Neural progenitor cell (in vitro differentiated cells): ENCODE data around the gene ID2. TPM values are rescaled to one million over a fixed set of nuclear protein-coding genes. Genes with fewer than 3 reads are reported as not detected.
"Not testable (repeated sequence)": the region's sequence is repeated elsewhere in the genome, so short reads cannot be mapped to it uniquely, and the experiment has no call there.

Source experiments
- DNase-seq: peaks from one replicate; pipeline ENCODE4 v3.0.0-alpha.2; 2016; ENCODE audit warnings: low spot score
- H2AFZ ChIP-seq: fragments of 200-600 bp; sonication (generic); replicated peaks from 2 replicates; pipeline ENCODE4 v1.6.1; 2016; ENCODE audit warnings: antibody characterized with exemption
- H3F3A ChIP-seq: fragments of 200-600 bp; sonication (generic); 2 replicates; pipeline ENCODE4 v1.6.1; 2016; ENCODE audit warnings: antibody characterized with exemption, low read depth
- H3K27ac ChIP-seq: fragments of 200-600 bp; sonication (generic); 2 replicates; pipeline ENCODE4 v1.5.1; 2016; ENCODE audit warnings: mild to moderate bottlenecking
- H3K27me3 ChIP-seq: fragments of 200-600 bp; sonication (generic); 2 replicates; pipeline ENCODE4 v1.6.1; 2016; ENCODE audit warnings: mild to moderate bottlenecking, moderate library complexity
- H3K36me3 ChIP-seq: fragments of 200-600 bp; sonication (generic); 2 replicates; pipeline ENCODE4 v1.5.1; 2016
- H3K4me1 ChIP-seq: fragments of 200-600 bp; sonication (generic); 2 replicates; pipeline ENCODE4 v1.6.1; 2016; ENCODE audit warnings: mixed run types
- H3K4me2 ChIP-seq: fragments of 200-600 bp; sonication (generic); 2 replicates; pipeline ENCODE4 v1.6.1; 2016
- H3K4me3 ChIP-seq: fragments of 200-600 bp; sonication (generic); 2 replicates; pipeline ENCODE4 v1.5.1; 2016
- H3K79me2 ChIP-seq: fragments of 200-600 bp; sonication (generic); 2 replicates; pipeline ENCODE4 v1.6.1; 2016; ENCODE audit warnings: low read depth
- H3K9ac ChIP-seq: fragments of 200-600 bp; sonication (generic); 2 replicates; pipeline ENCODE4 v1.6.1; 2016
- H3K9me3 ChIP-seq: fragments of 200-600 bp; sonication (generic); 2 replicates; pipeline ENCODE4 v1.5.1; 2016; ENCODE audit warnings: low read depth
- H4K20me1 ChIP-seq: fragments of 200-600 bp; sonication (generic); 2 replicates; pipeline ENCODE4 v1.6.1; 2016; ENCODE audit warnings: low read depth
- H3K27ac Mint-ChIP-seq: 3 replicates; pipeline ENCODE4 v1.8.0; 2021; ENCODE audit warnings: mixed read lengths
- H3K27me3 Mint-ChIP-seq: 2 replicates; pipeline ENCODE4 v1.8.0; 2022; ENCODE audit warnings: low read depth, mild to moderate bottlenecking, inconsistent platforms, moderate library complexity, mixed read lengths; ENCODE audit not compliant: insufficient read depth
- H3K36me3 Mint-ChIP-seq: 3 replicates; pipeline ENCODE4 v1.8.0; 2021; ENCODE audit warnings: mixed read lengths
- H3K4me1 Mint-ChIP-seq: 3 replicates; pipeline ENCODE4 v1.8.0; 2021; ENCODE audit warnings: mixed read lengths
- H3K4me3 Mint-ChIP-seq: 3 replicates; pipeline ENCODE4 v1.8.0; 2021; ENCODE audit warnings: mild to moderate bottlenecking, moderate library complexity, mixed read lengths
- H3K9me3 Mint-ChIP-seq: 3 replicates; pipeline ENCODE4 v1.8.0; 2020; ENCODE audit warnings: mixed read lengths
- EZH2 ChIP-seq: fragments of 200-600 bp; sonication (generic); IDR thresholded peaks from 2 replicates; pipeline ENCODE4 v1.6.1; 2017; ENCODE audit warnings: antibody characterized with exemption, mild to moderate bottlenecking, moderate library complexity
- EZH2phosphoT487 ChIP-seq: fragments of 200-600 bp; sonication (generic); IDR thresholded peaks from 2 replicates; pipeline ENCODE4 v1.6.1; 2017; ENCODE audit warnings: antibody characterized with exemption
- total RNA-seq: library from RNA; depleted of rRNA; stranded (reverse); fragments of >200 nt; gene quantifications from 2 replicates; pipeline ENCODE4 v1.2.3, GENCODE V29; 2015; ENCODE audit warnings: low replicate concordance
- TF ChIP-seq, protein P1 (sequence below): fragments of 200-600 bp; sonication (generic); IDR thresholded peaks from 2 replicates; pipeline ENCODE4 v1.5.1; 2017; ENCODE audit warnings: antibody characterized with exemption, mild to moderate bottlenecking

Gene ID2
- total RNA-seq, 1 donor from 2014 or later, result 140 TPM

DNA sequence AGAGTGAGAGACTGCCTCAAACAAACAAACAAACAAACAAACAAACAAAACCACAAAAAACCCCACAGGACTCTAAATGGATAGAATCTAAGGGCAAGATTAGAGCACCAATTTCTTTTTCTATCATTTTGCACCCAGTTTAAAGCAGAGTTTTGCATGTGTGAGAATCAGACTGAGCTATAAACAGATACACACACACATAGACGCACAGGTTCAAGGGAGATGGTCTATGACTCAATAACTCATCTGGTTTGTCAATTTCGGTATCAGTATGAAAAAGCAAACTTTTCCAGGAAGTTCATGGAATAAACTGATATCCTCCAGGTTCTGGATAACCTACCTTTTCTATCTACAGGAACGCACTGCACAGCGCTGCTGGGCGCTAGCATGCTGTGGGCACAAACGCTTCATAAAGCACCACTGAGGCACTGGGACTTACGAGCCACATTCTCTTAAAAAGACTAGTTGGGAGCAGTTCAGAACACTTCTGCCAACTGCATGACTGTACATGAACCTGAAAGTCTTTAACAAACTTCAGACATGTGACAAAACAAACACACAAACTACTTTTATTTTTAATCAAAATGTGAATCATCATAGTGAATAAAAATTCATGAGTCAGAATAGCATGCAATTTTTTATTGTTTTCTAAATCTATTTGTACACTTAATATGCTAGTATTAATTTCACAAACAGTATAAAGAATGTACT, 46.6 kb downstream of the ID2 start:
- TF ChIP-seq EZH2, result no peak
- TF ChIP-seq, protein P1, sequence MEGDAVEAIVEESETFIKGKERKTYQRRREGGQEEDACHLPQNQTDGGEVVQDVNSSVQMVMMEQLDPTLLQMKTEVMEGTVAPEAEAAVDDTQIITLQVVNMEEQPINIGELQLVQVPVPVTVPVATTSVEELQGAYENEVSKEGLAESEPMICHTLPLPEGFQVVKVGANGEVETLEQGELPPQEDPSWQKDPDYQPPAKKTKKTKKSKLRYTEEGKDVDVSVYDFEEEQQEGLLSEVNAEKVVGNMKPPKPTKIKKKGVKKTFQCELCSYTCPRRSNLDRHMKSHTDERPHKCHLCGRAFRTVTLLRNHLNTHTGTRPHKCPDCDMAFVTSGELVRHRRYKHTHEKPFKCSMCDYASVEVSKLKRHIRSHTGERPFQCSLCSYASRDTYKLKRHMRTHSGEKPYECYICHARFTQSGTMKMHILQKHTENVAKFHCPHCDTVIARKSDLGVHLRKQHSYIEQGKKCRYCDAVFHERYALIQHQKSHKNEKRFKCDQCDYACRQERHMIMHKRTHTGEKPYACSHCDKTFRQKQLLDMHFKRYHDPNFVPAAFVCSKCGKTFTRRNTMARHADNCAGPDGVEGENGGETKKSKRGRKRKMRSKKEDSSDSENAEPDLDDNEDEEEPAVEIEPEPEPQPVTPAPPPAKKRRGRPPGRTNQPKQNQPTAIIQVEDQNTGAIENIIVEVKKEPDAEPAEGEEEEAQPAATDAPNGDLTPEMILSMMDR, result no peak
- no peak for TF ChIP-seq EZH2phosphoT487
- Histone ChIP-seq H3F3A (no peaks in the 10 kb centered on the region), H3K27ac (no peak overlapping the region), H3K36me3 (no peaks in the 10 kb centered on the region), H3K9ac (no peak overlapping the region), H3K27me3 (no peaks in the 10 kb centered on the region), H3K4me3 (no peak overlapping the region), H3K9me3 (no peaks in the 10 kb centered on the region), H4K20me1 (no peaks in the 10 kb centered on the region), H3K4me2 (no peak overlapping the region), H2AFZ (no peak overlapping the region), H3K4me1 (no peaks in the 10 kb centered on the region), H3K79me2 (no peaks in the 10 kb centered on the region)
- Mint-ChIP-seq H3K9me3 (no peaks in the 10 kb centered on the region), H3K4me1 (no peaks in the 10 kb centered on the region), H3K27ac (no peak overlapping the region), H3K36me3 (peaks cover 38% of the 10 kb centered on the region), H3K4me3 (no peak overlapping the region), H3K27me3 (no peaks in the 10 kb centered on the region)
- DNase-seq, result no peak

DNA sequence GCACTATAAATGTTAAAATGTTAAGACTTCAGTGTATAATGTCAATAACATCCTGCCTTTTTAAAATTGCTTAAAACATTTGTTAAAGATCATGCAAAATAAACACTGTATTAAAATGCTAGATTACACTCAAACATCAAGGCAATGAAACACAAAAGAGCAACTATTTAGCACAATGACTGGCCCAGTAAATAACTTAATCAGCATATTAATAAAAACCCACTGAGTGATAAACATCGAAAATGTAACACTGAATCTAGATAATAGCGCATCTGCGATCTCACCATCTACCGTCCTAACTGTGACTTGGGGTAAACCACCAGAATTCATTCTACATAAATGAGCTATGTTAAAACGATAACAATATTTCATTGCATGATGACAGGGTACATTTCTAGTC, 47.2 kb downstream of the ID2 start:
- H2AFZ ChIP-seq, H3K9me3 ChIP-seq, H3K27me3 Mint-ChIP-seq, H3K79me2 ChIP-seq, H3K4me1 ChIP-seq, H3K4me2 ChIP-seq, H3K27me3 ChIP-seq, H3K9me3 Mint-ChIP-seq, H3K4me3 ChIP-seq, H3K27ac ChIP-seq, H3K36me3 ChIP-seq, H3K4me1 Mint-ChIP-seq, H3K4me3 Mint-ChIP-seq, H3K27ac Mint-ChIP-seq, H4K20me1 ChIP-seq, DNase-seq, H3F3A ChIP-seq, H3K9ac ChIP-seq: not testable (repeated sequence)
- H3K36me3 Mint-ChIP-seq, result peaks cover 42% of the 10 kb centered on the region

- Histone ChIP-seq H4K20me1 (no peaks in the 10 kb centered on the region), H2AFZ (no peak overlapping the region), H3F3A (no peaks in the 10 kb centered on the region), H3K4me1 (no peaks in the 10 kb centered on the region), H3K9ac (no peak overlapping the region), H3K36me3 (peaks cover 3% of the 10 kb centered on the region), H3K27me3 (no peaks in the 10 kb centered on the region), H3K27ac (no peak overlapping the region), H3K4me3 (no peak overlapping the region), H3K79me2 (no peaks in the 10 kb centered on the region), H3K4me2 (no peak overlapping the region), H3K9me3 (no peaks in the 10 kb centered on the region)
- H3K36me3 Mint-ChIP-seq, result peaks cover 42% of the 10 kb centered on the region
- no peaks in the 10 kb centered on the region for H3K9me3 Mint-ChIP-seq
- H3K4me3 Mint-ChIP-seq, result no peak overlapping the region
- TF ChIP-seq EZH2phosphoT487 (no peak), EZH2 (no peak)
- TF ChIP-seq, protein P1, result no peak
- DNase-seq, result no peak
- H3K4me1 Mint-ChIP-seq, result no peaks in the 10 kb centered on the region
- H3K27me3 Mint-ChIP-seq, result no peaks in the 10 kb centered on the region
- no peak overlapping the region for H3K27ac Mint-ChIP-seq
Measured at GRCh38 chr2:8729939-8730338, 48.1 kb downstream of the ID2 start.

GRCh38 chr2:8732601-8733000, 50.7 kb downstream of the ID2 start:
- Histone ChIP-seq H3K79me2 (no peaks in the 10 kb centered on the region), H3F3A (no peaks in the 10 kb centered on the region), H4K20me1 (no peaks in the 10 kb centered on the region), H3K9me3 (no peaks in the 10 kb centered on the region), H3K27me3 (no peaks in the 10 kb centered on the region), H3K9ac (no peak overlapping the region), H3K4me2 (no peak overlapping the region), H3K36me3 (peaks cover 3% of the 10 kb centered on the region), H3K4me3 (no peak overlapping the region), H3K4me1 (no peaks in the 10 kb centered on the region), H3K27ac (no peak overlapping the region), H2AFZ (no peak overlapping the region)
- DNase-seq, result no peak
- TF ChIP-seq EZH2phosphoT487 (no peak), EZH2 (no peak)
- TF ChIP-seq, protein P1, result no peak
- no peak overlapping the region for H3K27ac Mint-ChIP-seq
- H3K27me3 Mint-ChIP-seq, result no peaks in the 10 kb centered on the region
- H3K36me3 Mint-ChIP-seq, result peaks cover 41% of the 10 kb centered on the region
- no peak overlapping the region for H3K4me3 Mint-ChIP-seq
- H3K4me1 Mint-ChIP-seq, result no peaks in the 10 kb centered on the region
- no peaks in the 10 kb centered on the region for H3K9me3 Mint-ChIP-seq
